DOHH2 (cell line): ENCODE results near the gene ALX4.

ENCODE experiments used
- CTCF ChIP-seq: fragments of 200-600 bp; sonication (generic); IDR thresholded peaks from one replicate; pipeline ENCODE4 v1.5.1; 2014; ENCODE audit warnings: antibody characterized with exemption, mild to moderate bottlenecking, low read depth, low read length; ENCODE audit not compliant: poor library complexity, severe bottlenecking
- EZH2phosphoT487 ChIP-seq: fragments of 200-600 bp; sonication (generic); IDR thresholded peaks from 2 replicates; pipeline ENCODE4 v1.6.1; 2017; ENCODE audit warnings: borderline replicate concordance, mild to moderate bottlenecking, antibody characterized with exemption, low read length, moderate library complexity, mixed read lengths

- TF ChIP-seq CTCF, result no peak
- TF ChIP-seq EZH2phosphoT487, result no peak
Measured at GRCh38 chr11:44300844-44301563, 8.9 kb downstream of the ALX4 start.
